Measurements from ENCODE around the gene HAUS3.

HAUS3 gene

DNA sequence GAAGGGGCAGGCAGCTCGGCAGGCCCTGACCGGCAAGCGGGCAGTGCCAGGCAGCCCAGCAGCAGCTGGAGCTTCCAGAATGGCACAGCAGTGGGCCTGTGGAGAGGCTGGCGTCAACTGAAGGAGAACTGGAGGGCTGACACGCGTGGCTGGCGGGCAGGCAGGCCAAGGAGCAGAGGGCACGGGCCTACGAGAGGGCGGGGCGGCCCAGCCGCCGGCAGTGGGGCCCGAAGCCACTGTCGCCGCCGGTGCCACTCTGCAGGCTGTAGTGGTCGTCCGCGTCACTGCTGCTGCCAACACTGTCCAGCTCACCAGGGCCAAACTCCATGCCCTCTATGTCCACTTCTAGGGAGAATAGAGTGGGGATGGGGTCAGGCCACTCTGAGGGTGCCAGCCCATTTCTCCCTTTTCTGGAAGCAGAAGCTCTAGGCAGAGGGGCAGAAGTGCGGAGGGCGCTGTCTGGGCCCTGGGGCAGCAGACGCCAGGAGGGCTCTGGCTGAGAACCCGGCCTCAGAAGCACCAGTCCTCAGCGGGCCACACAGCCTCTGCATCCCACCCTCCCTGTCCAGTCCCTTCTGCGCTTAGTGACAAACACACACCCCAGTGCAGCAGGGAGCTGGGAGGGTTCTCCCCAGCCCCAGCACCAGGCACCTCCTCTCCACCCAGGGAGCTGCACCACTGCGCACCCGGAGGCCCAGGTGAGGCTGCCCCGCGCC is 8.6 kb upstream of the HAUS3 start:
- in situ Hi-C loops (cut with MboI; ENCODE audit: low pct_unique_long_range_greater_than_20kb, low sequenced_read_pairs, unreplicated experiment) = no loop called here
- DNase-seq (ENCODE audit: low spot score) = peak; percentile 12
- TF ChIP-seq, protein P1, sequence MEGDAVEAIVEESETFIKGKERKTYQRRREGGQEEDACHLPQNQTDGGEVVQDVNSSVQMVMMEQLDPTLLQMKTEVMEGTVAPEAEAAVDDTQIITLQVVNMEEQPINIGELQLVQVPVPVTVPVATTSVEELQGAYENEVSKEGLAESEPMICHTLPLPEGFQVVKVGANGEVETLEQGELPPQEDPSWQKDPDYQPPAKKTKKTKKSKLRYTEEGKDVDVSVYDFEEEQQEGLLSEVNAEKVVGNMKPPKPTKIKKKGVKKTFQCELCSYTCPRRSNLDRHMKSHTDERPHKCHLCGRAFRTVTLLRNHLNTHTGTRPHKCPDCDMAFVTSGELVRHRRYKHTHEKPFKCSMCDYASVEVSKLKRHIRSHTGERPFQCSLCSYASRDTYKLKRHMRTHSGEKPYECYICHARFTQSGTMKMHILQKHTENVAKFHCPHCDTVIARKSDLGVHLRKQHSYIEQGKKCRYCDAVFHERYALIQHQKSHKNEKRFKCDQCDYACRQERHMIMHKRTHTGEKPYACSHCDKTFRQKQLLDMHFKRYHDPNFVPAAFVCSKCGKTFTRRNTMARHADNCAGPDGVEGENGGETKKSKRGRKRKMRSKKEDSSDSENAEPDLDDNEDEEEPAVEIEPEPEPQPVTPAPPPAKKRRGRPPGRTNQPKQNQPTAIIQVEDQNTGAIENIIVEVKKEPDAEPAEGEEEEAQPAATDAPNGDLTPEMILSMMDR (IDR thresholded peaks at IDR 0.05; ENCODE audit: extremely low read depth, insufficient read depth, missing control alignments) = no peak

DNA sequence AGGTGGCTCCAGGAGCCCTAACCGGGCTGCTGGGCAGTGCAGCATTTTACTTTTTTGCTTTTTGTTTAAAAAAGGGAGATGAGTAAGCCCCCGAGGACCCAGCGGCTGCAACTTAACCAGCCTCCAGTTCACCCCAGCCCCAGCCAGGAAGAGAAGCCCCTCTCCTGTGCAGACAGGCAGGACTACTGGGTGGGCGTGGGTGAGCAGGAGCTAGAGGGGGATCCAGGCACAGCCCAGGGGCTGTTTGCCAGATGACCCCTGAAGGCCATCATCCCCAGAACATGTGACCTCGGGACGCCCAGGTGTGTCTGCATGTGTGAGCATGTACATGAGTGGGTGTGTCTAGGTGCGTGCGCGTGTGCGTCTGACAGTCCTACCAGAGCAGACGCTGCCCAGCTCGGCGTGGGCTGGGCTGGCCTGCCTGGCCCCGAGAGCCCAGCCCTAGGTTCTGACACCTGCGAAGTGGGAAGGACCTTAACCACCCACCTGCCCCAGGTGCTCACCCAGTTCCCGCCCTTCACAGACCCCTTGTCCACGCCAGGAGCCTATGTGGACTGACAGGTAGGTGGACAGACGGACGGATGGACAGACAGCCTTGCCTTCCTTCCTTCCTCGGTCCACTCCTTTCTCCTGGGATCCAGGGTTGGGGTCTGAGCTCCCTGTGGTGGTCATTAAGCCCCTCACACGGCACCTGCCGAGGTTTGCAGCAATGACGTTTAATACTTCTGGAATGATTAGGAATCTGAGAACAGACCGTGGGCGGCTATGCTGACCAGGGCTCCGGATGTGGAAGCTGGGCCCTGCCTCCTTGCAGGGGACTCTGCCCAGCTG is 7.8 kb upstream of the HAUS3 start:
- DNase-seq (ENCODE audit: low spot score) = peak; percentile 12
- TF ChIP-seq, protein P1 (IDR thresholded peaks at IDR 0.05; ENCODE audit: extremely low read depth, insufficient read depth, missing control alignments) = no peak
- in situ Hi-C loops (cut with MboI; ENCODE audit: low pct_unique_long_range_greater_than_20kb, low sequenced_read_pairs, unreplicated experiment) = no loop called here

DNA sequence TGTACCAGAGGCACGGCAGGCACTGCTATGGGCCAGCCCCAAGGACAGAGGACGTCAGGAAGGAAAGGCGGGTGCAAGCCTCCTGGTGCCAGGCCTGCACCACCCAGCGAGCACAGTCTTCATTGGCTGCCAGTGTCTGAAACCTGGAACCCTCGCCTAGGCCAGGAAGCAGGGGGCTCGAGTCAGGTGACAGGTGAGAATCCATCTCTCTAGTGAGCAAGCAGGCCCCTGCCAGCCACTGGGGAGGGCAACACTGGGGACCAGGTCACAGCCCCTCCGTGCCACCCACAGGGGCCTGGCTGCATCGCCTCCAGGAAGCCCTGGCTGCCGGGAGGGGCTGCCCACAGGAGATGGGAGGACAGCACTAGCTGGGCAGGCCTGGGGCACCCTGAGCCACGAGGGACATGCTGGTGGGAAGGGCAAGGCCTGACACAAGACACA is 6.9 kb upstream of the HAUS3 start:
- in situ Hi-C loops (cut with MboI; ENCODE audit: low pct_unique_long_range_greater_than_20kb, low sequenced_read_pairs, unreplicated experiment) = no loop called here
- TF ChIP-seq, protein P1 (IDR thresholded peaks at IDR 0.05; ENCODE audit: extremely low read depth, insufficient read depth, missing control alignments) = no peak
- no peak for DNase-seq (ENCODE audit: low spot score)

DNA sequence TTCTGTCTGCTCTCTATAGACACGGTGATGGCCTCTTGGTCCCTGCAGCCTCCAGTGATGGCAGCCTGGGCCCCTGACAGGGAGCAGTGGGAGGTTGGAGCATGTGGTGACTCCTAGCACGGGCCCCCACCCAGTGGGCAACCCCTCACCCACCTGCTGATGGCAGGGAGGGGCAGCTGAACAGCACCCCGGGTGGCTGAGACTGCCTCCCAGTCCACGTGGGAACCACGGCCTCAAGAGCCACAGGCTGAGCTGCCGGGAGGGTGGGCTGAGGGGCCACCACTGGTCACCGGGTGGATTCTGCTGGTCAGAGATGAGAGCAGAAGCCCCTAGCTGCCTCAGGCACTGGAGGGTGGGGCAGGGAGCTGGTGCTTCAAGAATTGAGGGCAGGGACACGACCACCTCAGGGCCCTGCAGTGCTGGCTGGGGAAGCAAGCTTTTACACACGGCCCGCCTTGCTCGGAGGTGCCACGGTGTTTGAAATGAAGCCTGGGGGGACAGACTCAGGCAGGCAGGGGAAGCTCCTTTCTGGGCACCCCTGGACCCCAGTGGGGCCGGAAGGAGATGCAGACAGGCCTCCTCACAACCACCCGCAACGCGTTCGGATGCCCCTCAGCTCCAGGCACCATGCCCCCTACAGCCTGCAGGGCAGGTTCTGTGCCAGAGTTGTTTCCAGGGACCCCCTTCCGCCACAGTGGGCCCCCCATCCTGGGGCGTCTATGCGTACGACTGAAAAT is 6.3 kb upstream of the HAUS3 start:
- peak; percentile 17 for DNase-seq (ENCODE audit: low spot score)
- TF ChIP-seq, protein P1 (IDR thresholded peaks at IDR 0.05; ENCODE audit: extremely low read depth, insufficient read depth, missing control alignments) = no peak
- in situ Hi-C loops (cut with MboI; ENCODE audit: low pct_unique_long_range_greater_than_20kb, low sequenced_read_pairs, unreplicated experiment) = no loop called here

DNA sequence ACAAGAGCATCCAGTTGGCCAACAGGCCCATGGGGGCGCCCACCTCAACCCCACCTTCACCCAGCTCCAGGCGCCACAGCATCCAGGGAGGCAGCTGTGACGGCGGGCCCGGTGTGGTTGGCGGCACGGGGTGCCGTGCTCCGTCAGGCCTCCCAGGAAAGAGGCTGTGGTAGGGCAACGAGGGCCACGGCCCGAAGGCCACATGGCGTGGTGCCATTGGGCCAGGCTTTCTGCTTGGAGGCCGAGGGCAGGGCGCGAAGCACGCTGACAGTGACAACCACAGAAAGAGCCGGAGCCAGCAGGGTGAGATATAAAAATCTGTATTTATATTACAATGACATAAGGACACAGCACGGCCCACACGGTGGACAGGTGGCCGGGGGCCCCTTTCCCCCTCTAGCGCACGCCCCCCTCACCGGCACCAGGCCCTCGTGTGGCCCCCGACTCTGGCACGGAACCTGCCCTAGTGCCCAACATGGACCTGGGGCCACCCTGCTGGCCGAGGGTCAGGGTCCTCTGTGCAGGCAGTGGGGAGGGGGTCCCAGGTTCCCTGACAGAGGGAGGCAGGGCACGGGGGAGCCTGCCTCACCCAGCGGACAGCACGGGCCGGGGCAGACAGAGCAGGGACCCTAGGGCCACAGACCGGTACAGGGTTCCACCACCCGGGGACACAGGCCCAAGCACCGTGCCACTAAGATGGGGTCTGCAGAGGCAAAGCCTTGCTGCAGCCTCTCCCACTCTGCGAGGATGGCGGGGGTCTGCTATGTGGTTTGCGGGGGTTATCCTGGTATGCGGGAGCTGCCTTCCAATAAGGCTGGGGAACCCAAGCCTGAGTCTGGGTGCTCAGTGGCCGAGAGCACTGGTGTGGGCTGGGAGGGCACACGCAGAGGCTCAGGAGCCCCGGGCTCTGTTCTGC is 5.5 kb upstream of the HAUS3 start:
- in situ Hi-C loops (cut with MboI; ENCODE audit: low pct_unique_long_range_greater_than_20kb, low sequenced_read_pairs, unreplicated experiment) = no loop called here
- DNase-seq (ENCODE audit: low spot score) = peak; percentile 15
- TF ChIP-seq, protein P1 (IDR thresholded peaks at IDR 0.05; ENCODE audit: extremely low read depth, insufficient read depth, missing control alignments) = no peak
